Breast epithelium (tissue), 4 donors: ENCODE measurements around the gene IL17RD. TPM values are rescaled to one million over a fixed set of nuclear protein-coding genes. Genes with fewer than 3 reads are reported as not detected.
"Not testable (repeated sequence)": the region's sequence is repeated elsewhere in the genome, so short reads cannot be mapped to it uniquely, and the experiment has no call there.

Experiments used
- DNase-seq, 2 donors: peaks; one replicate each; pipeline ENCODE4 v3.0.0-alpha.2; 2019; ENCODE audit warnings: low spot score in 2 of 2
- H3K27ac ChIP-seq, 2 donors: fragments of 200-600 bp; sonication (generic) in 1 of 2; one replicate each; pipeline ENCODE4 v1.5.1; 2016 to 2019; ENCODE audit warnings: mild to moderate bottlenecking in 1 of 2
- H3K27me3 ChIP-seq, 2 donors: fragments of 200-600 bp; sonication (generic) in 1 of 2; one replicate each; pipeline versions ENCODE4 v1.5.1 to v1.6.0; 2017 to 2019; ENCODE audit warnings: control low read depth in 1 of 2, mild to moderate bottlenecking in 1 of 2
- H3K36me3 ChIP-seq: fragments of 200-600 bp; one replicate; pipeline ENCODE4 v1.5.1; 2019
- H3K4me1 ChIP-seq, 2 donors: fragments of 200-600 bp; sonication (generic); one replicate each; pipeline ENCODE4 v1.5.1; 2016 to 2019; ENCODE audit warnings: control low read depth in 1 of 2
- H3K4me3 ChIP-seq, 3 donors: fragments of 200-600 bp; sonication (generic); 1 replicate in 2 of 3; 2 replicates in 1 of 3; pipeline ENCODE4 v1.5.1; 2016 to 2019; ENCODE audit warnings: mild to moderate bottlenecking in 3 of 3, moderate library complexity in 2 of 3
- H3K9me3 ChIP-seq, 2 donors: fragments of 200-600 bp; sonication (generic) in 1 of 2; one replicate each; pipeline ENCODE4 v1.5.1; 2016 to 2019; ENCODE audit warnings: control low read depth in 1 of 2
- POLR2A ChIP-seq: fragments of 450-650 bp; IDR thresholded peaks from one replicate; pipeline ENCODE4 v1.6.1; 2016; ENCODE audit warnings: antibody characterized with exemption, mild to moderate bottlenecking, moderate library complexity
- POLR2AphosphoS5 ChIP-seq, 3 donors: sonication (generic); formaldehyde crosslinking; IDR thresholded peaks; one replicate each; pipeline ENCODE4 v1.6.1; 2017; ENCODE audit warnings: antibody characterized with exemption in 3 of 3
- intact Hi-C: fragments of 100-400 bp; cut with DNase I; formaldehyde crosslinking; loops from one replicate; pipeline ENCODE4 v1.15.1; 2023; ENCODE audit warnings: low total_unique reads
- total RNA-seq, 3 donors: library from RNA; depleted of rRNA; stranded (reverse); fragments of >200 nt; gene quantifications; one replicate each; pipeline ENCODE4 v1.1.0, GENCODE V29; 2016
- TF ChIP-seq, protein P1 (sequence below), 3 donors: fragments of 450-650 bp; IDR thresholded peaks; one replicate each; pipeline ENCODE4 v1.5.1; 2016 to 2017; ENCODE audit warnings: antibody characterized with exemption in 3 of 3, mild to moderate bottlenecking in 3 of 3, moderate library complexity in 3 of 3

IL17RD gene
- total RNA-seq, 3 donors from 2014 or later: 3.0 to 31.8 (median 31.0) TPM

- H3K36me3 ChIP-seq: no peaks in the 10 kb centered on the region
- peaks cover 0 to 4% of the 10 kb centered on the region in 2 donors for H3K4me1 ChIP-seq
- no peaks in the 10 kb centered on the region for H3K9me3 ChIP-seq
- H3K27me3 ChIP-seq: no peaks in the 10 kb centered on the region
- intact Hi-C loops: no loop called here
- TF ChIP-seq, protein P1, sequence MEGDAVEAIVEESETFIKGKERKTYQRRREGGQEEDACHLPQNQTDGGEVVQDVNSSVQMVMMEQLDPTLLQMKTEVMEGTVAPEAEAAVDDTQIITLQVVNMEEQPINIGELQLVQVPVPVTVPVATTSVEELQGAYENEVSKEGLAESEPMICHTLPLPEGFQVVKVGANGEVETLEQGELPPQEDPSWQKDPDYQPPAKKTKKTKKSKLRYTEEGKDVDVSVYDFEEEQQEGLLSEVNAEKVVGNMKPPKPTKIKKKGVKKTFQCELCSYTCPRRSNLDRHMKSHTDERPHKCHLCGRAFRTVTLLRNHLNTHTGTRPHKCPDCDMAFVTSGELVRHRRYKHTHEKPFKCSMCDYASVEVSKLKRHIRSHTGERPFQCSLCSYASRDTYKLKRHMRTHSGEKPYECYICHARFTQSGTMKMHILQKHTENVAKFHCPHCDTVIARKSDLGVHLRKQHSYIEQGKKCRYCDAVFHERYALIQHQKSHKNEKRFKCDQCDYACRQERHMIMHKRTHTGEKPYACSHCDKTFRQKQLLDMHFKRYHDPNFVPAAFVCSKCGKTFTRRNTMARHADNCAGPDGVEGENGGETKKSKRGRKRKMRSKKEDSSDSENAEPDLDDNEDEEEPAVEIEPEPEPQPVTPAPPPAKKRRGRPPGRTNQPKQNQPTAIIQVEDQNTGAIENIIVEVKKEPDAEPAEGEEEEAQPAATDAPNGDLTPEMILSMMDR (IDR thresholded peaks at IDR 0.05): no peak
- TF ChIP-seq POLR2A: no peak
- no peak for TF ChIP-seq POLR2AphosphoS5 (IDR thresholded peaks at IDR 0.05)
- DNase-seq: no peak
- H3K4me3 ChIP-seq: no peak overlapping the region
- H3K27ac ChIP-seq: no peak overlapping the region
Measured at GRCh38 chr3:57088503-57088902, 76.7 kb downstream of the IL17RD start.

- H3K9me3 ChIP-seq: no peaks in the 10 kb centered on the region
- peaks cover 0 to 4% of the 10 kb centered on the region in 2 donors for H3K4me1 ChIP-seq
- TF ChIP-seq POLR2AphosphoS5 (IDR thresholded peaks at IDR 0.05) (no peak), POLR2A (no peak)
- TF ChIP-seq, protein P1 (IDR thresholded peaks at IDR 0.05): no peak
- no peak overlapping the region for H3K27ac ChIP-seq
- H3K36me3 ChIP-seq: no peaks in the 10 kb centered on the region
- H3K27me3 ChIP-seq: no peaks in the 10 kb centered on the region
- no peak for DNase-seq
- H3K4me3 ChIP-seq: no peak overlapping the region
- intact Hi-C loops: no loop called here
Measured at GRCh38 chr3:57087361-57088092, 77.6 kb downstream of the IL17RD start.

DNA sequence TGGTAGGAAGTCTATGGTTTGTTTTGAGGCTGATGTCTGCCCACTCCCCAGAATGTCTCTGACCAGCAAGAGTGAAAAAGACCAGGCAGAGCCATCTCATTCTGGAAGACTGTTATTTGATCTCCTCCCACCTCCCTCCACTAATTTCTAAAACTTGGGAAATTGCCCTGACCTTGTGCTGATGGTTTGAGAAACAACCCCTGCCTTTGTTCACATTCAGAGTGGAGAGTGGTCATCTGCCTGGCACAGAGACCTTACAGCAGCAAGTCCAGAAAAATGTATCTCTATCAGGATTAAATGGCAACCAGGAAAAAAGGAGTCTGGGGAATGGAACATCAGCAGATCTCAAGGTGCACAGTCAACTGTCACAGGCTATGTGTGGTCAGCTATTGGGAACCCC lies 79.0 kb downstream of the IL17RD start:
- no peak for TF ChIP-seq POLR2A
- no peaks in the 10 kb centered on the region for H3K36me3 ChIP-seq
- DNase-seq: no peak
- intact Hi-C loops: no loop called here
- H3K27ac ChIP-seq: no peak overlapping the region
- H3K4me1 ChIP-seq: no peaks in the 10 kb centered on the region
- H3K27me3 ChIP-seq: no peaks in the 10 kb centered on the region
- no peaks in the 10 kb centered on the region for H3K9me3 ChIP-seq
- H3K4me3 ChIP-seq: no peak overlapping the region

DNA sequence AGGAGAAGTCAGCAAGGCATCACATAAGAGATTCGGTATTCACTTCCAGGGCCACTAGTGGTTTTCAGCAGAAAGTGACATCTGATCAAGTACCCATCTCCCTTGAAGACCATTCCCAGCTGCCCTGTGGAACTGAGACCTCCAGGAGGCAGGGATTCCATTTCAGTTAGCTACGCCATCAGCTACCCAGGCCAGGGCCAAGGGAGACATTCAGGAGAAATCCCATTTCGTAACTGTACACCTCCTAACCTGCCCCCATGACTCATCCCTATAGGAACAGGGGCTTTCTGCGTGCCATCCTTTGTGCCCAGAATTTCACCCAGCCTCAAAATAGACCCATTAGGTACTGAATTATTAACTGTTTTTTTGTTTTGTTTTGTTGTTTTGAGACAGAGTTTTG lies 79.9 kb downstream of the IL17RD start:
- no peak overlapping the region for H3K4me3 ChIP-seq
- H3K27ac ChIP-seq: no peak overlapping the region
- no peak for TF ChIP-seq POLR2AphosphoS5 (IDR thresholded peaks at IDR 0.05)
- no peak for TF ChIP-seq POLR2A
- TF ChIP-seq, protein P1 (IDR thresholded peaks at IDR 0.05): no peak
- H3K4me1 ChIP-seq: no peaks in the 10 kb centered on the region
- intact Hi-C loops: no loop called here
- H3K36me3 ChIP-seq: no peaks in the 10 kb centered on the region
- H3K27me3 ChIP-seq: no peaks in the 10 kb centered on the region
- no peaks in the 10 kb centered on the region for H3K9me3 ChIP-seq
- no peak for DNase-seq

- DNase-seq, H3K9me3 ChIP-seq, H3K27me3 ChIP-seq, intact Hi-C loops, H3K4me1 ChIP-seq, H3K4me3 ChIP-seq, H3K27ac ChIP-seq, H3K36me3 ChIP-seq: not testable (repeated sequence)
Measured at GRCh38 chr3:57083266-57083995, 81.7 kb downstream of the IL17RD start.

GRCh38 chr3:57082481-57082880 lies 82.7 kb downstream of the IL17RD start:
- Histone ChIP-seq H3K36me3 (no peaks in the 10 kb centered on the region), H3K4me3 (no peak overlapping the region), H3K27me3 (no peaks in the 10 kb centered on the region), H3K4me1 (no peaks in the 10 kb centered on the region), H3K9me3 (no peaks in the 10 kb centered on the region), H3K27ac (no peak overlapping the region)
- TF ChIP-seq POLR2AphosphoS5 (IDR thresholded peaks at IDR 0.05): no peak
- no peak for TF ChIP-seq POLR2A
- TF ChIP-seq, protein P1 (IDR thresholded peaks at IDR 0.05): no peak
- intact Hi-C loops: no loop called here
- no peak for DNase-seq
